KG1 (cell line): ENCODE results near the gene ASPSCR1.

ENCODE experiments used
- DNase-seq: peaks from one replicate; lab custom pipeline; 2025; lab: John Stamatoyannopoulos, UW

The ASPSCR1 gene

GRCh38 chr17:82055965-82056728 is 78.7 kb downstream of the ASPSCR1 start:
- DNase-seq: no peak

GRCh38 chr17:82056729-82057621 is 79.5 kb downstream of the ASPSCR1 start:
- no peak for DNase-seq

- DNase-seq: no peak
These were observed 80.9 kb downstream of the ASPSCR1 start for GRCh38 chr17:82058230-82058854.

GRCh38 chr17:82058855-82059249 is 81.4 kb downstream of the ASPSCR1 start:
- DNase-seq: no peak

- no peak for DNase-seq
These were observed 82.0 kb downstream of the ASPSCR1 start for GRCh38 chr17:82059272-82060000.

GRCh38 chr17:82060001-82060380 is 82.6 kb downstream of the ASPSCR1 start:
- no peak for DNase-seq

GRCh38 chr17:82060614-82061013 is 83.2 kb downstream of the ASPSCR1 start:
- no peak for DNase-seq

GRCh38 chr17:82061047-82061925 is 83.9 kb downstream of the ASPSCR1 start:
- no peak for DNase-seq

GRCh38 chr17:82062076-82062983 is 84.9 kb downstream of the ASPSCR1 start:
- no peak for DNase-seq

GRCh38 chr17:82062984-82063368 is 85.5 kb downstream of the ASPSCR1 start:
- DNase-seq: no peak

GRCh38 chr17:82063424-82064415 is 86.3 kb downstream of the ASPSCR1 start:
- DNase-seq: no peak

GRCh38 chr17:82064433-82065192 is 87.2 kb downstream of the ASPSCR1 start:
- DNase-seq: no peak

GRCh38 chr17:82065193-82065637 is 87.8 kb downstream of the ASPSCR1 start:
- DNase-seq: no peak

GRCh38 chr17:82065638-82066303 is 88.3 kb downstream of the ASPSCR1 start, which contains the start of gene DUS1L:
TSS of gene DUS1L (minus strand) at chr17:82065804. CDS start at chr17:82065059, 745 bp downstream.
- peak; percentile 41 for DNase-seq
